ENCODE data around the gene TMEM151A. TPM values are rescaled to one million over a fixed set of nuclear protein-coding genes. Genes with fewer than 3 reads are reported as not detected.
A peak's percentile ranks its signal among the peaks of the same experiment; 100 is the strongest.

TMEM151A gene
- total and polyA plus RNA-seq, 11 donors = 0.08 to 7.9 (median 0.12) TPM; not detected in 5

- Histone ChIP-seq H3K9me3 (no peaks in the 10 kb centered on the region), H3K4me3 (peak overlapping the region in 6 of 12 donors; percentile 1 to 28 (median 21)), H3K4me1 (peaks cover 4 to 37% (median 32%) of the 10 kb centered on the region in 12 donors), H3K36me3 (peaks cover 0 to 17% (median 0%) of the 10 kb centered on the region in 9 donors), H3K27me3 (no peaks in the 10 kb centered on the region), H3K27ac (peak overlapping the region in 5 of 12 donors; percentile 19 to 84 (median 23))
- intact Hi-C loops (cut with DNase I) = loop anchor here in 8 of 10 donors (1.0 to 5.0 kb wide), 4 partner anchors 16 to 59 kb away; no protein-coding TSS in a partner anchor
- WGBS, 4 donors = 9 to 13% (median 11%) methylated on average over 16 to 19 of the region's 19 CpGs
- peak; percentile 56 to 79 (median 74) for ATAC-seq
- TF ChIP-seq CTCF (IDR thresholded peaks at IDR 0.05) = peak; percentile 92 to 98 (median 97)
- no peak for TF ChIP-seq POLR2A (IDR thresholded peaks at IDR 0.05)
- peak; percentile 78 to 87 (median 80) for DNase-seq
Measured at GRCh38 chr11:66328302-66329144, 36.8 kb downstream of the TMEM151A start.

GRCh38 chr11:66329165-66329673 is 37.5 kb downstream of the TMEM151A start:
- TF ChIP-seq CTCF (IDR thresholded peaks at IDR 0.05) = no peak
- no peak overlapping the region for H3K4me3 ChIP-seq
- ATAC-seq (no peak), DNase-seq (peak in 1 of 5 donors; percentile 14)
- no peaks in the 10 kb centered on the region for H3K9me3 ChIP-seq
- peaks cover 0 to 19% (median 0%) of the 10 kb centered on the region in 9 donors for H3K36me3 ChIP-seq
- H3K27ac ChIP-seq = no peak overlapping the region
- WGBS, 4 donors = 92 to 95% (median 92%) methylated on average over 3 of the region's 3 CpGs
- peaks cover 4 to 37% (median 32%) of the 10 kb centered on the region in 12 donors for H3K4me1 ChIP-seq
- intact Hi-C loops (cut with DNase I) = loop anchor here in 3 of 10 donors (2.0 to 5.0 kb wide), 3 partner anchors 16 to 58 kb away; no protein-coding TSS in a partner anchor
- H3K27me3 ChIP-seq = no peaks in the 10 kb centered on the region

- intact Hi-C loops (cut with DNase I) = no loop called here
- DNase-seq (peak in 2 of 5 donors; percentile 14 to 48), ATAC-seq (no peak)
- Histone ChIP-seq H3K4me1 (peaks cover 7 to 46% (median 37%) of the 10 kb centered on the region in 12 donors), H3K36me3 (peaks cover 0 to 19% (median 0%) of the 10 kb centered on the region in 9 donors), H3K4me3 (no peak overlapping the region), H3K9me3 (no peaks in the 10 kb centered on the region), H3K27me3 (no peaks in the 10 kb centered on the region), H3K27ac (no peak overlapping the region)
- 60 to 70% (median 66%) methylated on average over 10 of the region's 10 CpGs for WGBS, 4 donors
- TF ChIP-seq CTCF (IDR thresholded peaks at IDR 0.05) (no peak), POLR2A (IDR thresholded peaks at IDR 0.05) (no peak)
Measured at GRCh38 chr11:66330931-66331330, 39.2 kb downstream of the TMEM151A start.
